Stimulated activated CD4-positive, alpha-beta T cell treated with anti-CD3 and anti-CD28 coated beads, Interleukin-12 subunit alpha, Interleukin-12 subunit beta, amount 100 ng/mL, for 48 hours (primary cell): ENCODE data around the gene CPN2.

Source experiments
- DNase-seq, 3 donors: peaks; one replicate each; pipeline ENCODE4 v3.0.0-alpha.2; 2020; ENCODE audit warnings: low read depth in 2 of 3, low spot score in 1 of 3

The CPN2 gene

DNA sequence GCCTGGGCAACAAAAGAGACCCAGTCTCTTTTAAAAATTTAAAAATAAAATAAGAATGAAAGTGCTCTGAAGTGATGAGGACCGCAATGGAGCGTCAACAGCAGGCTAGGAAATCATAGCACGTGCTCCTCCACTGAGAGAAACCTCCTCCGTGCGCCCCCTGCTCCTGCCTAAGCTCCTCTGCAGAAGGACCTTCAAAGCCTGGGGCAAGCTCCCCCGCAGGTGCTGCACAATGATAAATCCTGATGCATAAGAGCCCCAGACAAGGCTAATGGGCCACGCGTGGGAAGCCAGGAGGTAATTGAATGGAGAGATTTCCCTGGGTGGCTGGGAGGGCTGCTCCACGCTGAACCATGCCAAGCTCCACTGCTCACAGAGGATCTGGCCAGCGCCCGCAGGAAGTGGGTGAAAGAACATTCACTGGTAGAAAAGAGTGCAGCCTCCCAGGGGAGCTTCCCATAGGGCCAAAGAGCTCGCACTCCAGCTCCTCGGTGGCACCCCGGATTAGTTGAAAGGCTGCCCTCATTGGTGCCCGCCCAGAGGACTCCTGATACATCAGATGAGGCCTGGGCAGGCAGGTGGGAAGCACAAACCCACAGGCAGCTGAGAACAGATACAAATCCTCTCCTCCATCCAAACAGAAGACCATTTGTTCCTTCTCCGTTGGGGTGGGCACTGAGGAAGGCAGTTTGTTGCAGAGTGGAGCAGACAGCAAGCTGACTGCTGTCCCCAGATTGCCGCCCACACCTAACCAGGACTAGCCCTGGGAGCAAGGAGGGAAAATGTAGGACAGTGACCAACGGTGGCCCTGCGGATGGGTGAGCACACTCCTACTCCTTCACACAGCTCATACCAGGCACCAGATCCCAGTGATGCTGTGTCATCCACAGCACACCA, 52.5 kb downstream of the CPN2 start:
- no peak for DNase-seq

DNA sequence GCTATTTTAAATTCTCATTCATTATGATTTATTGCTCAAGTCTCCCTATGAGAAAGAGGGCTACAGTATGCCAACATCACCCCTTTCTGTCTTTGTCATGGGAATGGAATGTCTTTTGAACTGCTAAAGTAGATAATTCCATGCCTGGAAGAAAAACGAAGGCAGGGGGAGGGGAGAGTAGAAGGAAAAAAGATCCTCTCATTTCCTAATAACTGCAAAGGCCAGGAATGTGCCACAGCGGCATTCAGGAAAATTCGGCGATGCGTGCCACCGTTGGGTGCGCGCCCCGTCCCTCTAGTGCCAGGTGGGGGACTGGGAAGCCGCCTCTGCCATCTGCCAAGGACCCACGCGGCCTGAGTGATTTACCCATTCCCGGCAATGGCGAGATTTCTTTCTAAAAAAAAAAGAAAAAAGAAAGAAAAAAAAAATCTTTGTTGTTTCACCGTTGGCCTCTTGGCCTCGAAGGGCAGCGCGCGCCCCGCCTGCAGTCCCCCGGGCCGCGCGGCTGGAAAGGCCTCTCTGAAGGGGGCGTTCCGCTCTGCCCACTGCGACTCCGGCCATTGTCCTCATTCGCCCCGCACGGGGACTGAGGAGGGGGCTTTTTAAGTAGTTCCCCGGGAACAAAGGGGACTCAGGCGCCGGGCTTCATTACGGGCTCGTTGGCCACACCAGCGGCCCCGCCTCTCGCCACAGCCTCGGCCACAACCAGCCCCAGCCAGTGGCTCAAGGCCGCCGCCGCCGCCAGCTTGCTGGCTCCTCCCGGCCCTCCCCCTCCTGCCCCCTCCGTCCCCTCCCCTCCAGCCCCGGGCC, 54.5 kb downstream of the CPN2 start:
- no peak for DNase-seq

DNA sequence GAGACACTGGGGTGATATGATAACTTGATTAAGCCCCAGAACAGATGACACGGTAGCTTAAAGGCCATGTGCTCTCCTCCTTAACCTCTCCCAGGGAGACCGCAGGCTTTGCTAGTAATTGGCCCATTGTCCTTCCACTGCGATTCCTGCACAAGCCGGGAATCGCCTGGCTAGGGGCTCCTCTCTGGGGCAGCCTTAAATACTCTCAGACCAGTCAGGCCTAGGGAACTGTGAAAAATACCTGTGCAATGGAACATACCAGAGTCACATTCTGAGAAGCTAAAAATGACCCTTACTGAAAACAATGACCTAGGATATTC, 56.3 kb downstream of the CPN2 start:
- no peak for DNase-seq

DNA sequence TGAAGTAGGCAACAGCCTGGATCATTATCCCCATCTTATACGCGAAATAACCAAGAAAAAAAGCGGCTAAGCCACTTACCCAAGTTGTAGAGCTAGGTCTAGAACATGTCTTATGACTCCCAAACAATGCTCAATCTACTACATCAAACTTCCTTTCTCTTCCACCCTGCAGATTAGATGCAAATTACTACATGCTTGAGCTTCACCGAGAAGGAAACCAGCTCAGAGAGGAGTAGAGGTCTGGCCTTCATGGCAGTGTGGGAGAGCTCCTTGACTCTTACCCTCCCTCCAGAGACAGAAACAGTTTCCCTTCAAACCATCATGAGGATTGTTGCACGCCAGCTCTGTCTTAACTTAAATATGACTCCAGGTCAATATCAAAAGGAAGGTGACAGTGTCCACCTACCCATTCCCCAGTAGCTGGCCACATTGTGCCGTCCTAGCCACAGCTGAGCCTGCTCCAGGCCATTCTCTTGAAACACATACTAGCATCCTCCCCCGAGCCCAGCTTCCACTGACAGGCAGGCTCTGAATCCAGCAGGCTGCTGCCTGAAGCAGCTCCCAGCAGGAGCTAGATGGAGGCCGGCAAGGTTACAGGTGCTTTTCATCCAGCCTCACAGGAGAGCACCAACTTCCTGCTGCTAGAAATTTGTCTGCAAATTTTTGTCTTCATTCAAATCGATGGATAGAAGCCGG, 56.8 kb downstream of the CPN2 start:
- DNase-seq = no peak

DNA sequence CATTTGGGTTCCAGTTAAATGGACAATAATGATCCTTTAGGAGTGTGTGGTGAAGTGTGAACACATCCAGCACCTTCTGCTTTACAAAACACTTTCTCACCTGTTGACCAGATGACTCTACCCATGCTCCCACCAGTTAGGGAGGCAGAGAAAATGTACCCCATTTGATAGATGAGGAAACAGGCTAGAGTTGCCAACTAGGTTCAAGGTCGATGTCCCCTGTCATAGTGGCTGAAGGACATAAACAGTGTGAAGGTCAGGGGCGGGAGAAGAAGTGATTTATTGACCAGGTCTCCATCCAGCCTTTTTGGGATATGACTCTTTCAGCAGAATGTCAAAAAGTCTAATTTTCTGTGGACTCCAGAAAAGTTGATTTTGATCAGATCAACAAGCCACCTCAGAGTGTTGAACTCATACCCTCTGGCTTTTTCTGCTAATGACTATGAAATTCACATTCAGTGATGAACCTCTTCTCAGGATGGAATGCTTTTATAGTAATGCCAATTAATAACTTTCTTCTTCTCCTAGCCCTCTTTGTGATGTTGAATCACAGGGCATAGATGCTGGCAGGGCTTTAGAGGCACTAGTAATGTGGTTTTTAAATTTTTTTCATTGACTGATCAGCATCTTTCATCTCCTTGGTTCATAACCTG, 57.5 kb downstream of the CPN2 start:
- no peak for DNase-seq

DNA sequence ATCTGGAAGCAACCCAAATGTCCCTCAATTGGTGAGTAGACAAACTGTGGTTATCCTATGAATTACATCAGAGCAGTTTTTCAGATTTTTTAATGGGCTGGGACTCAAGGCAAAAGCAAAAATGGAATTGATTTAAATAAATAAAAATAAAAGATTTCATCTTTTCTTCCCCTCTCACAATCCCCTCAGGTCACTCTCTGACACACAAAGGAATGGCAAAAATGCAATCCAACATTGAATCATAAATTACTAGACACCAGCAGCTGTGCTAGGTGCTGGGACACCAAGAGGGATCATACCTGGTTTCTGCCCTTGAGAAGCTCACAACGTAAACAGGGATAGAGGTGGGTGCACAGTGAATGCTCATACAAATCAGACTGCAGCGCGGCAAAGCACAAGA, 58.8 kb downstream of the CPN2 start:
- no peak for DNase-seq
